NCI-H526 (cell line): ENCODE results near the gene ENGASE.

Experiments used
- DNase-seq, 2 experiments: peaks; one replicate each; lab custom pipeline; 2025; lab: John Stamatoyannopoulos, UW

ENGASE gene

GRCh38 chr17:79038545-79039135 lies 36.0 kb upstream of the ENGASE start:
- DNase-seq: no peak

DNA sequence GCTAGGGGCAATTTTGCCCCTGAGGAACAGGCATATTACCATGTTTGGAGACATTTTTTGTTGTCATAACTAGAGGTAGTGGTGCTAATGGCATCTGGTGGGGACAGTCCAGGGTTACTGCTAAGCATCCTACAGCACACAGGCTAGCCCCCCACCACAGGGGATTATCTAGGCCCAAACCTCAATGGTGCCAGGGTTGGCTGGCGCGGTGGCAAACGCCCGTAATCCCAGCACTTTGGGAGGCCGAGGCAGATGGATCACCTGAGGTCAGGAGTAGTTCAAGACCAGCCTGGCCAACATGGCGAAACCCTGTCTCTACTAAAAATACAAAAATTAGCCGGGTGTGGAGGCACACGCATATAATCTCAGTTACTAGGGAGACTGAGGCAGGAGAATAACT lies 35.5 kb upstream of the ENGASE start:
- DNase-seq: no peak

DNA sequence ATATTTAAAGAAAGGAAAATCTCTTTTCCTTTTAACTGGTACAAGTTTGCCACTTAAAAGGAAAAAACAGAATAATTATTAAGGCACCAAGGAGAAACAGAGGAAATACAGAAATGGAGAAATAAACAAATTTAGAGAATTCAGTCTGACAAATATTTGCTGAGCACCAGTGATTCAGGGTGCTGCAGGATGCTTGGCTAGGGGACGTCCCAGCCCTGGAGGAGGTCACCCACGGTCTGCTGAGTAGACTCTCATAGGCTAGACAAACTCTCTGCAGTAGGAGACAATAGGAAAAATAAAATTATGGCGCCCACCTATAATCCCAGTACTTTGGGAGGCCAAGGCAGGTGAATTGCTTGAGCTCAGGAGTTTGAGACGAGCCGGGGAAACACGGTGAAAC lies 34.7 kb upstream of the ENGASE start:
- no peak for DNase-seq

DNA sequence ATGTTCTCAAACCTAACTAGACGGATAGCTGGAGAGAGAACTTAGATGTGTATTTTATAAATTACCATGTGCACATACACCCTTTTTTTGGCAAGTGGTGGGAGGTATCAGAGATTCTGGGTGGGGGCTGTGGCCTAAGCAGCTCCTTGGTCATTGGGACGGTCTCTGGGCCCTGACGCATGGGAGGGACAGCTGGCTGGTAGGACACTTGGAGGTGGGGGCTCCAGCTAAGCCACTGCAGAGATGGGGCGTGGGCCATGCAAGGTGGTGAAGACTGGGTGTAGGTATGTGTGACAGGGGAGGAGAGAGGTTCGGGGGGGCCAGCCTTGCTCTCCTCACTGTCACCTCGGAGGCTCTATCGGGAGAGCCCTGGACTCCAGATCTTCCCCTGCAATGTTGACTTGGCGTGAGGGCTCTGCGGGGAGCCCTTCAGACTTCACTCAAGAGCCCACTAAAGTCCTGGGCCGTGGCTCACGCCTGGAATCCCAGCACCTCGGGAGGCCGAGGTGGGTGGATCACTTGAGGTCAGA lies 33.5 kb upstream of the ENGASE start:
- no peak for DNase-seq

GRCh38 chr17:79041723-79042420 lies 32.8 kb upstream of the ENGASE start:
- no peak for DNase-seq

DNA sequence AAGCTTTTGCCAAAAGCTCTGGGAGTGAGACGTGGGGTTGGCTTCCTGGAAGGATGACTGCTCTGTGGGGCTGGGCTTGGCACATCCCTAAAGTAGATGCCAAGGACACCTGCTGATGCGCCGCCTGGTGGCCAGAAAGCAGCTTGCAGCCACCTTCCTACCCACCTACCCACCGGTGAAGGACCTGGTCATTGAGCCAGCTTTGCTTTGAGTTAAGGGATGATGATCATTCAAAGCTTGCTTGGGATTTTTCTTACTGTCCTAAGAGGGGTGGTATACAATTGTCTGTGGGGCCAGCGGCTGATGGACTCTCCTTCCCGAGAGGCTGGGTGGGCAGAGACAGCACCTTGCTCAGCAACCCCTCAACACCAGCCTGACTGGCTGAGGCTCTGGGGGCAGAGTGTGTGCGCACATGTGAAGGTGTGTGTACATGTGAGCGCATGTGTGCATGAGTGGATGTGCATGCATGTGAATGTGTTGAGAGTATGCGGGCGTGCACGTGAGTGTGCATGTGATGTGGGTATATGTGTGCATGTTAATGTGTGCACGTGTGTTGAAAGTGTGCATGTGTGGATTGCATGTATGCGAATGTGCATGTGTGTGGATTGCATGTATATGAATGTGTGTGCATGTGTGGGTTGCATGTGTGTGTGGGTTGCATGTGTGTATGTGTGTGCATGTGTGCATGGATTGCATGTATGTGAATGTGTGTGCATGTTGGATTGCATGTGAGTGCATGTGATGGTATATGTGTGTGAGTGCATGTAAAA lies 32.0 kb upstream of the ENGASE start:
- peak; percentile 31 to 84 for DNase-seq

DNA sequence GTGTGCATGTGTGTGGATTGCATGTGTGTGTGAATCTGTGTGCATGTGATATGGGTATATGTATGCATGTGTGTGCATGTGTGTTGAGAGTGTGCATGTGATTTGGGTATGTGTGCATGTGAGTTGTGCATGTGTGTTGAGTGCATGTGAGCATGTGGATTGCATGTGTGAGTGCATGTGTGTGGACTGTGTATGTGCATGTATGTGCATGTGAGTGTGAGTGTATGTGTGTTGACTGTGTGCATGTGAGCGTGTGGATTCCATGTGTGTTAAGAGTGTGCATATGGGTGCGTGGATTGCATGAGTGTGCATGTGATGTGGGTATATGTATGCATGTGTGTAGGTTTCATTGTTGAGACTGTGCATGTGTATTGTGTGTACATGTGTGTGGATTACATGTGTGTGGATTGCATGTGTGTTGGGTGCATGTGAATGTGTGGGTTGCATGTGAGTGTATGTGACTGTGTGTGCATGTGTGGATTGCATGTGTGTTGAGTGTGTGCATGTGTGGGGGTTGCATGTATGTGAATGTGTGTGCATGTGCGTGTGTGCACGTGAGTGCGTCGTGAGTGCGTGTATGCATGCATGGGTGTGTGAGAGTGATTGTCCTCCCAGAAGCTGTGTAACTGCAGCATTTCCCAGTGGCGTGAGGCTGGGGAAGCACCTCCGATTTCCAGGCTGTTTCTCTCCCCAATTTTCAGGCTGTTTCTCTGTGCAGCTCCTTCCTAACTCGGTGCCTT lies 31.3 kb upstream of the ENGASE start:
- no peak for DNase-seq

GRCh38 chr17:79043931-79044320 lies 30.7 kb upstream of the ENGASE start:
- no peak for DNase-seq

DNA sequence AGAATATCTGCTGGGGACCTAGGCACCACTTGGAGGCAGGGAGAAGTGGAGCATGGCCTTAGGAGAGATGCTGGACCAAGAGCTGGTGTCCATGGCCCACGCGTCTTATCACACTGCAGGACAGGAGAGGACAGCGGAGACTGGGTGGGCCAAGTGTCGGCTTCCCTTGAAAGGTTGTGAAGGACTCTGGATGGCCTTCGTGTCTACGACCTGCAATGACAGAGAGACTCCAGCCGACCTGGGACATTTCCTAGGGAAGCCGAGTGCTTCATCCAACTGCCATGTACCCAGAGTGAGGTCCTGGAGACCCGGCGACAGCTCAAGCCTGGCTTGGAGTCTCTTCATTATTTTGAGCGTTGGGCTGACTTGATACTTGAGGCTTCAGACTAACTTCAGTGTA lies 30.2 kb upstream of the ENGASE start:
- no peak for DNase-seq

DNA sequence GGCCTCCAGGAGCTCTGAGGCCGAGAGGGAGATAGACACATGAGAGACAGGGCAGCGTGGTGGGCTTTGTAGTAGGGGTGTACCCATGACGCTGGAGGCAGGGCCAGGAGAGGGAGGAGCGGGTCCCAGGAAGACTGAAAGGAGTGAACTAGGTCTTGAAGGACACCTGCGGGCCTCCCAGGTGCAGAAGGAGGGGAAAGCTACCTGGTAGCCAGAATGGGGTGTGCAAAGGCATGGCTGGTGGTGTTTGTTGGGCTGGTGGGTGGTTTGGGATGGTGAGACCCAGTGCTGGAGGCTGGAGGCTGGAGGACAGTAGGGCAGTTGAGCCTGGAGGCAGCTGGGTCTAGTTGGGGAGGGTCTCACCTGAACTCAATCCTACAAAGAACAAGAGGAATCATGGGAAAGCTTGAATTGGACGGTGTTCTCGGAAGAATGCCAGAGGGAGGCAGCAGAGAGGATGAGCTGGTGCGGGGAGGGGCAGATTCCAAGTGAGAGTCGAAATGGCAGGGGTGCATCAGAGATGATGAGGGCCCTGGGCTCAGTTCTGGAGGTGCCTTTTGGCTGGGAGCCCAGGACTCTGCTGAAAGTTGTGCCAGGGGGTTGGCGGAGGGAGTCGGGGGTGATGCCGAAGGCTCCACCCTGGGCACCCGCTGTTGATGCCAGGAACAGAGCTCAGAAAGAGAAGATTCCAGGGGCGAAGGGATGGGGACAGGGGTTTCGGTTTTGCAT lies 29.5 kb upstream of the ENGASE start:
- DNase-seq: no peak

DNA sequence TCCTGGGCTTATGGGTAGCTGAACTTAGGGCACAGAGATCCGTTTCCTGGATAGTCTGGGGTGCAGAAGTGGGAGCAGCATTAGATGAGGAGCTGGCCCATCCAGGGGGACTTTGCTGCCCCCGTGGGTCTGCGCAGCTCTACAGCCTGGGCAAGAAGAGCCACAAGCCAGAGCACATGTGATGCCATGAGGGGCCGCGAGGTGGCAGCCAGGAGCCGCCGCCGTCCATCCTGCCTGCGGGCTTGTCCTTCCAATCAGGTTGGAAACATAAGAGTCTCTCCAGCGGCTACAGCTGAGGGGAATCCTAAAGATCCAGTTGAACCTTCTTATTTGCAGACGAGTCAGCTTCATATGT lies 28.8 kb upstream of the ENGASE start:
- peak; percentile 35 to 84 for DNase-seq

GRCh38 chr17:79046197-79046915 lies 28.3 kb upstream of the ENGASE start:
- DNase-seq: peak; percentile 25 to 68

DNA sequence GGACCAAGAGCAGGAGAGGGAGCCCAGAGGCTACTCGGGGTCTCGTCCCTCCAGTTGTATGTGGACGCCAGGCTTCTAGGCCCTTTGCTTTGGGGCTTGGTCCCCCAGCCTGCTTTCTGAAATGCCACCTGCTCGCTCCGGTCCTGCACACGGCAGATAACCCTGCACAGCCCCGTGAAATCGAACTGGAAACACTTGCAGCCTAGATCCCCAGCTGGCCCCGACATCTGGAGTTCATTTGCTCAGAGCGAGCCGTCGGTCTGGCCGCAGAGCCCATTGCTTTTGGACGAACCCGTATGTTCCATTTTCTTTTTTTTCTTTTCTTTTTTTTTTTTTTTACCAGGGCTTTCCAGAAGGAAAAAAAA lies 27.7 kb upstream of the ENGASE start:
- DNase-seq: peak in 1 of 2 experiments; percentile 54

DNA sequence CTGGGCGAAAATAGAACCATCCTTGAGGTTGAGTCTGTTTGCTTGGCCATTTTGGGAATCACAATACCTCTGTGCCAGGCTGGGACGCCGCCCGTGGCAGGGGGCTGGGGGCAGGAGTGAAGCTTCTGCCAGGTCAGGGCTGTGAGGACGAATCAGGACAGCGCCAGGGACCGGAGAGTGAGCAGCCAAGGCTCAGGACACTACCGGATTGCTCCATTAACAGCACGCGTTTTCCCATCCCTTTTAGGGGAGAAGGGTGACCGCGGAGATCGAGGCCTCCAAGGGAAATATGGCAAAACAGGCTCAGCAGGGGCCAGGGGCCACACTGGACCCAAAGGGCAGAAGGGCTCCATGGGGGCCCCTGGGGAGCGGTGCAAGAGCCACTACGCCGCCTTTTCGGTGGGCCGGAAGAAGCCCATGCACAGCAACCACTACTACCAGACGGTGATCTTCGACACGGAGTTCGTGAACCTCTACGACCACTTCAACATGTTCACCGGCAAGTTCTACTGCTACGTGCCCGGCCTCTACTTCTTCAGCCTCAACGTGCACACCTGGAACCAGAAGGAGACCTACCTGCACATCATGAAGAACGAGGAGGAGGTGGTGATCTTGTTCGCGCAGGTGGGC lies 27.2 kb upstream of the ENGASE start:
- DNase-seq: no peak

GRCh38 chr17:79047923-79048825 lies 26.4 kb upstream of the ENGASE start:
- DNase-seq: peak in 1 of 2 experiments; percentile 49

- DNase-seq: no peak
Observed at GRCh38 chr17:79048826-79049755, 25.5 kb upstream of the ENGASE start.

GRCh38 chr17:79049821-79050220 lies 24.8 kb upstream of the ENGASE start:
- no peak for DNase-seq

- no peak for DNase-seq
Observed at GRCh38 chr17:79050551-79050950, 24.1 kb upstream of the ENGASE start.
